Spleen (tissue), 11 donors: Measurements from ENCODE around the gene IBA57. TPM values are rescaled to one million over a fixed set of nuclear protein-coding genes. Genes with fewer than 3 reads are reported as not detected.

Source experiments
- DNase-seq: peaks from one replicate; pipeline ENCODE4 v3.0.0-alpha.2; 2020
- H3K27ac ChIP-seq, 8 donors: fragments of 200-600 bp; sonication (generic) in 7 of 8; 1 replicate in 4 of 8; 2 replicates in 4 of 8; pipeline versions ENCODE4 v1.5.0 to v1.8.0; 2016 to 2021; ENCODE audit warnings: inconsistent platforms in 4 of 8, mild to moderate bottlenecking in 4 of 8, moderate library complexity in 1 of 8
- H3K27me3 ChIP-seq, 7 donors: fragments of 200-600 bp; sonication (generic) in 6 of 7; replicated peaks in 1 of 7; 1 replicate in 4 of 7; 2 replicates in 3 of 7; pipeline versions ENCODE4 v1.5.0 to v1.8.0; 2016 to 2021; ENCODE audit warnings: inconsistent platforms in 3 of 7, mild to moderate bottlenecking in 1 of 7
- H3K36me3 ChIP-seq, 6 donors: fragments of 200-600 bp; sonication (generic) in 5 of 6; 1 replicate in 4 of 6; 2 replicates in 2 of 6; pipeline versions ENCODE4 v1.5.0 to v1.8.0; 2016 to 2021; ENCODE audit warnings: inconsistent platforms in 2 of 6
- H3K4me1 ChIP-seq, 6 donors: fragments of 200-600 bp; sonication (generic) in 5 of 6; 1 replicate in 3 of 6; 2 replicates in 3 of 6; pipeline versions ENCODE4 v1.5.0 to v1.8.0; 2016 to 2021; ENCODE audit warnings: inconsistent platforms in 3 of 6
- H3K4me3 ChIP-seq, 8 donors: fragments of 200-600 bp; sonication (generic) in 7 of 8; 1 replicate in 4 of 8; 2 replicates in 4 of 8; pipeline versions ENCODE4 v1.5.0 to v1.8.0; 2016 to 2021; ENCODE audit warnings: inconsistent platforms in 4 of 8, mild to moderate bottlenecking in 4 of 8, moderate library complexity in 2 of 8
- H3K9me3 ChIP-seq, 8 donors: fragments of 200-600 bp; sonication (generic) in 7 of 8; 1 replicate in 4 of 8; 2 replicates in 4 of 8; pipeline versions ENCODE4 v1.5.0 to v1.8.0; 2016 to 2021; ENCODE audit warnings: inconsistent platforms in 4 of 8
- CTCF ChIP-seq, 11 experiments: fragments of 200-600 bp in 7 of 11; fragments of 450-650 bp in 4 of 11; sonication (generic) in 4 of 11; IDR thresholded peaks in 8 of 11; conservative IDR thresholded peaks in 3 of 11; 1 replicate in 7 of 11; 2 replicates in 4 of 11; pipeline versions ENCODE4 v1.4.0 to v1.8.0; 2016 to 2021; ENCODE audit warnings: antibody characterized with exemption in 11 of 11, inconsistent platforms in 4 of 11, mild to moderate bottlenecking in 1 of 11
- POLR2A ChIP-seq, 3 donors: fragments of 450-650 bp; IDR thresholded peaks; one replicate each; pipeline ENCODE4 v1.5.1; 2017; ENCODE audit warnings: antibody characterized with exemption in 3 of 3, mild to moderate bottlenecking in 1 of 3
- POLR2AphosphoS5 ChIP-seq, 3 donors: sonication (generic); formaldehyde crosslinking; IDR thresholded peaks; one replicate each; pipeline ENCODE4 v1.5.1; 2017; ENCODE audit warnings: antibody characterized with exemption in 3 of 3
- WGBS, 5 donors: extraction: QIAGEN DNeasy Blood & Tissue Kit in 3 of 5; methylation state at CpG; one replicate each; pipeline versions ENCODE4 v1.1.5 to v1.1.7; 2013 to 2018; 5-methylcytosine and 5-hydroxymethylcytosine counted together
- intact Hi-C: fragments of 100-400 bp; cut with DNase I; formaldehyde crosslinking; loops from one replicate; pipeline ENCODE4 v1.15.0; 2023; ENCODE audit warnings: low total_unique reads
- polyA plus RNA-seq, 3 donors: library from polyadenylated mRNA; stranded (reverse); fragments of 200-250 nt; gene quantifications; one replicate each; pipeline ENCODE4 v1.2.1, GENCODE V29; 2013
- total RNA-seq, 7 donors: library from RNA; depleted of rRNA in 3 of 7; stranded (reverse); fragments of >200 nt in 3 of 7; fragmentation: NEBNext Ultra II Directional in 4 of 7; extraction: Animal tissue kit (Norgen Biotek cat#: 25700) in 4 of 7; gene quantifications; one replicate each; pipeline versions ENCODE4 v1.1.0 to v1.2.1, GENCODE V29; 2016 to 2021
- donor health status: healthy with polysubstance abuse.
- donor health status: DM: no; HTN: no; CAD: no; lungs with moderate emphysema.
- donor health status: DM: no; HTN: no; CAD: no.
- donor health status: Bipolar disorder and iron deficiency.
- donor health status: healthy.
- donor health status: DM: no; HTN: no; CAD: no.
- donor health status: DM: yes; HTN: yes; CAD: no.

Gene IBA57
- total and polyA plus RNA-seq, 10 donors = 0.59 to 14.7 (median 9.3) TPM

GRCh38 chr1:228144993-228145343 lies 20.6 kb upstream of the IBA57 start:
- Histone ChIP-seq H3K4me3 (no peak overlapping the region), H3K27ac (no peak overlapping the region), H3K36me3 (peaks cover 0 to 79% (median 45%) of the 10 kb centered on the region in 6 donors), H3K27me3 (no peaks in the 10 kb centered on the region), H3K9me3 (no peaks in the 10 kb centered on the region), H3K4me1 (peaks cover 43 to 94% (median 75%) of the 10 kb centered on the region in 6 donors)
- no peak for TF ChIP-seq POLR2A (IDR thresholded peaks at IDR 0.05)
- TF ChIP-seq POLR2AphosphoS5 (IDR thresholded peaks at IDR 0.05) = no peak
- no peak for TF ChIP-seq CTCF (IDR thresholded peaks at IDR 0.05 in 8 of 11, conservative IDR thresholded peaks at IDR 0.05 in 3 of 11)
- intact Hi-C loops = no loop called here
- 88 to 96% (median 94%) methylated on average over 3 to 8 of the region's 8 CpGs for WGBS, 5 donors
- no peak for DNase-seq

DNA sequence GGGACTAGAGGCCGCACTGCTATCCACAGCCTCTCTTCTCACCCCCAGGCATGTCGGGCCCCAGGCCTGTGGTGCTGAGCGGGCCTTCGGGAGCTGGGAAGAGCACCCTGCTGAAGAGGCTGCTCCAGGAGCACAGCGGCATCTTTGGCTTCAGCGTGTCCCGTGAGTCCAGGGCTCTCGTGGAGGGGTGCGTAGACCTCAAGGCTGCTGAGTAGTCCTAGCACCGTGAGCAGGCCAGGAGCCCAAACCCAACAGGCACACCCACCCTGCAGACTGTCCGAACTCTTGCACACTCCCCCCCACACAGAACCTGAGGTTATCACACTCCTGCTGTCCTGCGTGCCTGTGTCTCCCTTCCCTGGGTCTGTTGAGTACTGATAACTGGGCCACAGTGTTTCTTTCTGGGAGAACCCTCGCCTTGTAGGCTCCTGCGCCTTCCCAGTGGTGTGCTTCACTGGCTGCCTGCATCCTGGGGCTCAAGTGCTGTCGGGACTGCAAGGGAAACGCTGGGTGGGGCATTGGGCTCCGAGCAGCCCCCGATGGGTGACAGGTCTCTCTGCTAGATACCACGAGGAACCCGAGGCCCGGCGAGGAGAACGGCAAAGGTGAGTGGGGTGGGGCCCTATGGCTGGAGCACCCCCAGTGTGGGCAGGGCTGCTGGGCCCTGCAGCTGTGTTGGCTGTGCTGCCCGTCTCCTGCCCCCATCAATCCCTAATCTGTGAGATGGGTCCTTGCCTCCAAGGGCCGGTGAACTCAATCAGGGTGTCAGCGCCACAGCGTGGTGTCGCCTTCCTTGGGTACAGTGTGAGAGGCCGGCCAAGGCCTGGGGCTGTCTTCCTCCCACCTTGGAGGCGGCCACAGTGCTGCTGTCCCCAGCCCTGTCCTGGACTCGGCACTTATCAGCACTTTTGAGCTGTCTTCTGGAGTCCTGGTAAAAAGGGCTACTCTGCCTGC lies 19.9 kb upstream of the IBA57 start:
- no peak for DNase-seq
- H3K4me1 ChIP-seq = peaks cover 43 to 100% (median 77%) of the 10 kb centered on the region in 6 donors
- peak in 1 of 3 donors; percentile 29 for TF ChIP-seq POLR2AphosphoS5 (IDR thresholded peaks at IDR 0.05)
- no peak for TF ChIP-seq CTCF (IDR thresholded peaks at IDR 0.05 in 8 of 11, conservative IDR thresholded peaks at IDR 0.05 in 3 of 11)
- no peak for TF ChIP-seq POLR2A (IDR thresholded peaks at IDR 0.05)
- 88 to 95% (median 91%) methylated on average over 28 to 31 of the region's 31 CpGs for WGBS, 5 donors
- no peaks in the 10 kb centered on the region for H3K9me3 ChIP-seq
- no peak overlapping the region for H3K4me3 ChIP-seq
- no peaks in the 10 kb centered on the region for H3K27me3 ChIP-seq
- intact Hi-C loops = no loop called here
- H3K36me3 ChIP-seq = peaks cover 0 to 85% (median 46%) of the 10 kb centered on the region in 6 donors
- no peak overlapping the region for H3K27ac ChIP-seq

GRCh38 chr1:228146417-228147150 lies 19.0 kb upstream of the IBA57 start:
- intact Hi-C loops = no loop called here
- H3K4me3 ChIP-seq = no peak overlapping the region
- 84 to 93% (median 92%) methylated on average over 10 to 18 of the region's 18 CpGs for WGBS, 5 donors
- peaks cover 0 to 84% (median 46%) of the 10 kb centered on the region in 6 donors for H3K36me3 ChIP-seq
- H3K4me1 ChIP-seq = peaks cover 38 to 99% (median 73%) of the 10 kb centered on the region in 6 donors
- no peaks in the 10 kb centered on the region for H3K9me3 ChIP-seq
- TF ChIP-seq CTCF (IDR thresholded peaks at IDR 0.05 in 8 of 11, conservative IDR thresholded peaks at IDR 0.05 in 3 of 11) (no peak), POLR2A (IDR thresholded peaks at IDR 0.05) (no peak), POLR2AphosphoS5 (IDR thresholded peaks at IDR 0.05) (no peak)
- DNase-seq = no peak
- H3K27me3 ChIP-seq = no peaks in the 10 kb centered on the region
- H3K27ac ChIP-seq = no peak overlapping the region
